GM21515 (cell line): ENCODE results near the gene GMPPA.

Experiments
- ATAC-seq: cut with Tn5 transposase; IDR thresholded peaks from one replicate; pipeline ENCODE4 v1.9.1; 2021; ENCODE audit not compliant: unreplicated experiment

GMPPA gene

GRCh38 chr2:219467736-219468075 is 31.0 kb upstream of the GMPPA start:
- ATAC-seq: no peak

- ATAC-seq: no peak
Observed at GRCh38 chr2:219468410-219469185, 30.1 kb upstream of the GMPPA start.

- no peak for ATAC-seq
Observed at GRCh38 chr2:219469186-219469724, 29.4 kb upstream of the GMPPA start.

- no peak for ATAC-seq
Observed at GRCh38 chr2:219470429-219470828, 28.3 kb upstream of the GMPPA start.

GRCh38 chr2:219471476-219472371 is 27.0 kb upstream of the GMPPA start:
- ATAC-seq: no peak

GRCh38 chr2:219472629-219473187 is 26.0 kb upstream of the GMPPA start:
- no peak for ATAC-seq

GRCh38 chr2:219473511-219473910 is 25.2 kb upstream of the GMPPA start:
- ATAC-seq: no peak

- no peak for ATAC-seq
Observed at GRCh38 chr2:219474285-219475060, 24.2 kb upstream of the GMPPA start.

GRCh38 chr2:219475278-219475677 is 23.4 kb upstream of the GMPPA start:
- ATAC-seq: no peak

- peak; percentile 57 for ATAC-seq
Observed at GRCh38 chr2:219475697-219476651, 22.7 kb upstream of the GMPPA start.

- ATAC-seq: no peak
Observed at GRCh38 chr2:219476652-219477151, 22.0 kb upstream of the GMPPA start.

GRCh38 chr2:219477179-219477578 is 21.5 kb upstream of the GMPPA start:
- no peak for ATAC-seq

- no peak for ATAC-seq
Observed at GRCh38 chr2:219477815-219478214, 20.9 kb upstream of the GMPPA start.

- no peak for ATAC-seq
Observed at GRCh38 chr2:219478916-219479315, 19.8 kb upstream of the GMPPA start.

- no peak for ATAC-seq
Observed at GRCh38 chr2:219480004-219480403, 18.7 kb upstream of the GMPPA start.

GRCh38 chr2:219482674-219483405 is 15.9 kb upstream of the GMPPA start:
- no peak for ATAC-seq

- ATAC-seq: no peak
Observed at GRCh38 chr2:219483451-219484342, 15.0 kb upstream of the GMPPA start.
